Nephron (organoid): Measurements from ENCODE around the gene TAF4B.
A peak's percentile ranks its signal among the peaks of the same experiment; 100 is the strongest.

ENCODE experiments used
- H3K27ac Mint-ChIP-seq, 3 experiments: 2 replicates each; pipeline ENCODE4 v1.8.0; 2020; ENCODE audit warnings: mixed read lengths in 3 of 3, mild to moderate bottlenecking in 2 of 3, moderate library complexity in 1 of 3
- H3K27me3 Mint-ChIP-seq: 2 replicates; pipeline ENCODE4 v1.8.0; 2021; ENCODE audit warnings: low read depth, mild to moderate bottlenecking, moderate library complexity, mixed read lengths
- H3K36me3 Mint-ChIP-seq: 2 replicates; pipeline ENCODE4 v1.8.0; 2020; ENCODE audit warnings: low read depth, mixed read lengths
- H3K4me1 Mint-ChIP-seq: 2 replicates; pipeline ENCODE4 v1.8.0; 2020; ENCODE audit warnings: mixed read lengths
- H3K4me3 Mint-ChIP-seq, 3 experiments: 2 replicates each; pipeline ENCODE4 v1.8.0; 2020; ENCODE audit warnings: mild to moderate bottlenecking in 3 of 3, mixed read lengths in 3 of 3, moderate library complexity in 2 of 3
- H3K9me3 Mint-ChIP-seq: 2 replicates; pipeline ENCODE4 v1.8.0; 2020; ENCODE audit warnings: mixed read lengths
- CTCF ChIP-seq, 3 experiments: fragments of 200-600 bp; sonication (generic); IDR thresholded peaks; one replicate each; pipeline ENCODE4 v1.5.0; 2021; ENCODE audit warnings: antibody characterized with exemption in 3 of 3; ENCODE audit not compliant: unreplicated experiment in 3 of 3

TAF4B gene

GRCh38 chr18:26208977-26209376, 17.3 kb upstream of the TAF4B start:
- Mint-ChIP-seq H3K9me3 (no peaks in the 10 kb centered on the region), H3K4me1 (no peaks in the 10 kb centered on the region), H3K27ac (no peak overlapping the region), H3K4me3 (no peak overlapping the region), H3K27me3 (no peaks in the 10 kb centered on the region), H3K36me3 (no peaks in the 10 kb centered on the region)
- TF ChIP-seq CTCF (IDR thresholded peaks at IDR 0.05; ENCODE audit: unreplicated experiment in 3 of 3), result no peak

DNA sequence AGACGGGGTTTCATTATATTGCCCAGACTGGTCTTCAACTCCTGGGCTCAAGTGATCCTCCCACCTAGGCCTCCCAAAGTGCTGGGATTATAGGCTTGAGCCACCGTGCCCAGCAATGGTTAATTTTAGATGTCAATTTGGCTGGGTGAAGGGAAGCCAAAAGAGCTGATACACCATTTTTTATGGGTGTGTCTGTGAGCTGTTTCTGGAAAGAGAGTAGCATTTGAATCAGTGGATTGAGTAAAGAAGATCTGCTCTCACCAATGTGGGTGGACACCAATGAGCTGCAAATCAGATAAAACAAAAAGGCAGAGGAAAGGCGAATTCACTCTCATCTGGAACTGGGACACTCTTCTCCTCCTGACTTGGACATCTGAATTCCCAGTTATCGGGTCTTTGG, 16.1 kb upstream of the TAF4B start:
- no peak for TF ChIP-seq CTCF (IDR thresholded peaks at IDR 0.05; ENCODE audit: unreplicated experiment in 3 of 3)
- Mint-ChIP-seq H3K27ac (no peak overlapping the region), H3K4me3 (no peak overlapping the region), H3K27me3 (peaks cover 5% of the 10 kb centered on the region), H3K36me3 (no peaks in the 10 kb centered on the region), H3K4me1 (no peaks in the 10 kb centered on the region), H3K9me3 (no peaks in the 10 kb centered on the region)

DNA sequence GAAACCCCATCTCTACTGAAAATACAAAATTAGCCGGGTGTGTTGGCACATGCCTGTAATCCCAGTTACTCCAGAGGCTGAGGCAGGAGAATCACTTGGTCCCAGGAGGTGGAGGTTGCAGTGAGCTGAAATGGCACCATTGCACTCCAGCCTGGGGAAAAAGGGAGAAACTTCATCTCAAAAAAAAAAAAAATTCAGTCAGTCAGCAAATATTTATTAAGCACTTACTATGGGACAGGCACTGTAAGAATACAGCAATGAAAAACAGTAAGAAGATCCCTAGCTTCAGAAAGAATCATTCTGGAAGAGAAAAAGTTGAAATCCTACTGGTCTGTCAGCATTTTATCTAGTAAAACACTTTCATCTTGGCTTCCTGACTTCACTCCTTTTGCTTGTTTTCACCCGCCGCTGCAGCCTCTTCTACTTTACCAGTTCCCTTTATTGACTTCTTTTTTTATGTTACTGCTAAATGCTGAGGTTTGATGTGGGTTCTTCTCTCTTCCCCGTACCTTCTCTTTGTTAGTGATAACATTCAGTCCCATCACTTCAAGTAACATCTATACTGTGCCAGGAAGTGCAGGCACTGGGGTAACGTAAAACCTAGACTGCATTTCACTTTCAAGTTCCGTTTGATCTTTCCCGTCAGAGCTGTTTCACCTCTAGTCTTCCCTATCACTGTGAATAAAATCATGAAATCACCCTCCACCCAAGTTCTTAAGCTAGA, 10.8 kb upstream of the TAF4B start:
- H3K27me3 Mint-ChIP-seq, result peaks cover 5% of the 10 kb centered on the region
- H3K27ac Mint-ChIP-seq, result no peak overlapping the region
- H3K4me1 Mint-ChIP-seq, result no peaks in the 10 kb centered on the region
- no peaks in the 10 kb centered on the region for H3K36me3 Mint-ChIP-seq
- H3K9me3 Mint-ChIP-seq, result no peaks in the 10 kb centered on the region
- TF ChIP-seq CTCF (IDR thresholded peaks at IDR 0.05; ENCODE audit: unreplicated experiment in 3 of 3), result no peak
- no peak overlapping the region for H3K4me3 Mint-ChIP-seq

- peak overlapping the region; percentile 90 to 95 (median 95) for H3K4me3 Mint-ChIP-seq
- no peaks in the 10 kb centered on the region for H3K36me3 Mint-ChIP-seq
- peaks cover 13% of the 10 kb centered on the region for H3K4me1 Mint-ChIP-seq
- H3K27ac Mint-ChIP-seq, result no peak overlapping the region
- H3K27me3 Mint-ChIP-seq, result peaks cover 33% of the 10 kb centered on the region
- no peaks in the 10 kb centered on the region for H3K9me3 Mint-ChIP-seq
- no peak for TF ChIP-seq CTCF (IDR thresholded peaks at IDR 0.05; ENCODE audit: unreplicated experiment in 3 of 3)
Measured at GRCh38 chr18:26225022-26225693, 1.1 kb upstream of the TAF4B start.

DNA sequence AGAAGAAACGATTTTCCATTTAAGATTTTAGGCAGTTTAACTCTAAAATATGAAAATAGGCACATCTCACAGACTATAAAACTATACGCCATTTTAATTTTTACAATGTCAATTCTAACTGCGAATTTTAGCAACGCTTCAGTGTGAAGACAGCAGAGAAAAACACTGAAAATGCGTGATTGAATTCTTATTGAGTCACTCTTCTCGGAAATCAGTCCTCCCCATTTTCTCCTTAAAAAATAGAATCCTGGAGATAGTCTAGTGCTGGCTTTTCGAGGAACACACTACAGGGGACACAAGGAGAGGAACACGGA, 373 bp upstream of the TAF4B start:
- Mint-ChIP-seq H3K4me3 (peak overlapping the region; percentile 90 to 95 (median 95)), H3K36me3 (no peaks in the 10 kb centered on the region), H3K9me3 (no peaks in the 10 kb centered on the region), H3K4me1 (peaks cover 13% of the 10 kb centered on the region), H3K27me3 (peaks cover 33% of the 10 kb centered on the region), H3K27ac (peak overlapping the region in 2 of 3 experiments; percentile 51 to 68)
- TF ChIP-seq CTCF (IDR thresholded peaks at IDR 0.05; ENCODE audit: unreplicated experiment in 3 of 3), result no peak
